GM12892 (cell line): ENCODE data around the gene PPIB.

Experiments
- POLR2A ChIP-seq: IDR thresholded peaks from 2 replicates; pipeline ENCODE4 v1.6.1; 2011; ENCODE audit warnings: low read depth, low read length, control low read depth
- POLR2AphosphoS5 ChIP-seq: IDR thresholded peaks from 2 replicates; pipeline ENCODE4 v1.6.1; 2011; ENCODE audit warnings: low read depth, low read length, control low read depth
- TAF1 ChIP-seq: IDR thresholded peaks from 2 replicates; pipeline ENCODE4 v1.6.1; 2011; ENCODE audit warnings: low read depth, mild to moderate bottlenecking, control low read depth, low read length, borderline replicate concordance

- TF ChIP-seq POLR2A (no peak), POLR2AphosphoS5 (no peak), TAF1 (no peak)
Measured at GRCh38 chr15:64131547-64131946, 31.3 kb downstream of the PPIB start.
